GM21786 (cell line): ENCODE results near the gene ACTG1.

Experiments used
- ATAC-seq: cut with Tn5 transposase; IDR thresholded peaks from one replicate; pipeline ENCODE4 v1.9.1; 2021; ENCODE audit not compliant: unreplicated experiment

Gene ACTG1

DNA sequence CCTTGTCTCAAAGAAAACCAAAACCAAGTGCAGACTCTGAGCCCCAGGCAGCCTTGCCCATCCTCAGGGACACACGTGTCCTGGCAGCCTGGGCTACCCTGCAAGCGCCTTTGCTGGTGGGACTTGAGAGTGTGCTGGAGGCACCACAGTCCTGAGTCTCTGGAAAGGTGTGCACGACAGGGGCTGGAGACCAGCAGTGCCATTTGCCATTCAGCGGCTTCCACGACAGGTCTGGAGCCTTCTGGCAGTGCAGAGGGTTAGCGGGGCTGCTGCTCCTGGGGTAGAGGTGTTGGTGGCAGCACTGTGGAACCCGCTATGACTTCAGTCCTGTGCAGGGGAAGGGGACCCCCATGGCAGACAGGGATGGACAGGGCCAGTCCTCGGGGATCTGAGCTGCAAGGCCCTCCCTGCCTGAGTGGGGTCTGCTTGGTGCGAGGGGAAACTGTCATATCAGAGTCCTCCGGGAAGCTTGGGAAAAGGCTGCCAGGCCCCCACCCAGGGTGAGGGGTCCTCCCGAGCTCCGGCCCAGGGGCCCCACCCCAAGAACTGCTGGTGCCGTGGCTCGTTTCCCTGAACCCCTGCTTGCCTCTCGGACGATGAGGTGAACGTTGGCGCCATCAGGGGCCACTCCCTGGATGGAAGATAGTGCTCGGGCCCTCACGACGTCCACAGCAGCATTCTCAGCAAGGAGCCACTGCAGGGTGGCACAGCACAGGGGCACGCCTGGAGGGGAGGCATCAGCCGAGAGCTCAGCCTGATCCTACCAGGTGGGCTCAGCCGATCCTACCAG is 32.8 kb upstream of the ACTG1 start:
- no peak for ATAC-seq

DNA sequence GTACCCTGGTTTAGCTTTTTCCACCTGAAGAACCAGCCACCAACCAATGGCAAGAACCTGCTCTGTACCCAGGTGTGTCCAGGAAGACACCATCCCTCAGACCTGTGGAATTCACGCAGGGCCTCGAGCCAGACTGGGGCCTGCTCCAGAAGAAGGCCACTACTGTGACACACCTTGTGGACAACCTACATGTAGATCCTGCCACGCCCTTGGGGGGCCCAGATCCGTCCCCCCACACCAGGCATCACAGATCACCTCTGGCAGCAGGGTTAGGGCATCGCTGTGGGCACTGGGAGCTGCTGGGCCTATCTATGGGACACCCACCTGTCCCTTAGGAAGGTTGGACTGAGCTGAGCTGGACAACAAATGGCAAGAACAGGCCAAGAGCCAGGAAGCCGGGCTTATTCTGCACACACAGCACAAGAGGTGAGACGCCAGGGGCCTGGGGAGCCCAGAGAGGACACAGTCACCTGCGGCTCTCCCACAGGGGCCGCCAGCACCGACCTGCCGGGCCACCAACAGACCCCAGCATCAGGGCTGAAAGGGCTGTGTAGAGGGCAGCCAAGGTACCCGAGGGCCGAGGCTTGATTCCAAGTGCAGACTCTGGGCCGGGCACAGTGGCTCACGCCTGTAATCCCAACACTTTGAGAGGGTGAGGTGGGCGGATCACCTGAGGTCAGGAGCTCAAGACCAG is 31.8 kb upstream of the ACTG1 start:
- no peak for ATAC-seq

DNA sequence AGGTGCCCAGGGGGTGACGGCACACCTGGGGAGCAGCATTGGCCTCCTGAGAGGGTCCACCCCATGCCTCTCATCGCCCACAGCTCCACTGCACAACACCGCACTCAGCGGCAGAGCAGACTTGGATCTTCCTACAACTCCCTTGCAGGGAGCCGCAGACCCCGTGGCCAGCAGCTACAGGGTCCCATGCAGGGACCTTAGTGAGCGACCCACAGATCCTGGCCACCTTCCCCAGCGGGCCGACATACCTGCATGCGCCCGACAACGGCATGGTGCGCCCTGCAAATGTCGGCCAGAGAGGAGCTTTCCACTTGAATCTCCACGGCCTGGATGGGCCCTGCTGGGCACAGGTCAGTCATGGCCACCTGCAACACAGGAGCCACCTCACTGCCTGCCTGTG is 31.2 kb upstream of the ACTG1 start:
- no peak for ATAC-seq

DNA sequence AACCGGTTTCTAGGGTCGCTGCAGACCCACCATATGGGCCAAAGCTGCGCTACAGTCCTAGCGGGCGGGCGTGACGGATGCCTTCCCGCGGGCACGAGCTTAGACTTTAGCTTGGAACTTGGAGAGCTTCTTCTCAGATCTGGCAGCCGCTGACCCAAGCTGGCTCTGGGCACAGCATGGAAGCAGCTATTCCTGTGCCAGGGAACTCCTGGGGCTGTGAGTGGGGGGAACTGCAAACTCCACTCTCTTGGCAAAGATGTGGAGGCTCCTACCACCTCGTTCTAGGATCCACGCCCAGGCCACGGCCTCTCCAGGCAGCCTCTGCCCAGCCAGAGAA is 30.7 kb upstream of the ACTG1 start:
- ATAC-seq: no peak

DNA sequence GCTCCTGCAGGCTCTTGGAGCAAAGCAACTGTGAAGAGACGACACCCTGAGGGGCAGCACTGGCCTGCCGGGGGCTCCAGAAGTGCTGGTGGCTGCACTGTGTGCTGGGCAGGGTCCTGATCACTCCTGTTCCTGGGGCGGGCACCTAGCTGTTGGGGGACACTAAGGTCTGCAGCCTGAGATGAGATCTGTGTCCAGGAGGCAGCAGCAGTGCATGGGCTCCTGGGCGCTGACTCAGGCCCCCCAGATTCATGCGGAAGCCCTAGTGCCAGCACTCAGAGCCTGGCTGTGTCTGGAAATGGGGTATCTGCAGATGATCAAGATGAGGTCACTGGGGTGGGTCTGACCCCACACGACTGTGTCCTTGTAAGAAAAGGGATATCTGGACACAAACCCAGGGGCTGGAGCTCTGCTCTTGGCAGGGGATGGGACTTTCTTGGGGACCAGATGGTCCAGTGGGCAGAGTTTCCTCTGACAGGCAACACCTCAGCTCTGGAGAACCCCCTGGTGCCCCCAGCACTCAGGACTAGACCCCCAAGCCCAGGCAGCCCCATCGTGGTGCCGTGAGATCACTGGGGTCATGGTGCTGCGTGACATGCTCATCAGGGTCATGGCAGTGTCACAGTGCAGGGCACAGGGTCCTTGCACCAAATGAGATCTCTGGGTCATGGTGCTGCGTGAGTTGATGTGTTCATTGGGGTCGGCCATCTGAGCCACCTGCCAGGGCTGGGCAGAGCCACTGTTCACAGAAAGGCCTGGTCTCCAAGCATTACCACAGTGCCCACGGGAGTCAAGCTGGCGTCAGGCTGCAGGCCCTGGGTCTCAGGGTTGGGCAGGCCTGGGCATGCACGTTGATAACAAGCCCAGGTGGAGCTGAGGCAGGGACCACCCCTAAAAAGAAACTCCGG is 30.1 kb upstream of the ACTG1 start:
- ATAC-seq: no peak

DNA sequence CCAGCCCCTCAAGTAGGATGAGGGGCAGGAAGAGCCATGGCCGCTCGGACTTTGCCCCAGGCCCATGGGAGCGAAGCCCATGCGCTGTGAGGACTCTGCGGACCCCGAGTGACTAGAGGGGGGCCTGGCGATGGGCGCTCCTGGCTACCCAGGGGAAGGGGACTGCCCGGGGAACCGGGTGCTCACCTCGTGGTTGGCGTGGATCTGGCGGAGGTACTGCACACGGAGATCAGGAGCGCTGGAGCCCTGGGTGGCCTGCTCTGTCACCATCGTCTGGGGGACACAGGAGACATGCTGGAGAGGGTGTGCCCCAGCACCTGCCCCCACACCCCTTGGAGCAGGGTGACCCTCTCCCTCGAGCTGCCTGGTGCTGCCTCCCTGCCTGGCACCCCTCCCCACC is 28.5 kb upstream of the ACTG1 start:
- no peak for ATAC-seq

DNA sequence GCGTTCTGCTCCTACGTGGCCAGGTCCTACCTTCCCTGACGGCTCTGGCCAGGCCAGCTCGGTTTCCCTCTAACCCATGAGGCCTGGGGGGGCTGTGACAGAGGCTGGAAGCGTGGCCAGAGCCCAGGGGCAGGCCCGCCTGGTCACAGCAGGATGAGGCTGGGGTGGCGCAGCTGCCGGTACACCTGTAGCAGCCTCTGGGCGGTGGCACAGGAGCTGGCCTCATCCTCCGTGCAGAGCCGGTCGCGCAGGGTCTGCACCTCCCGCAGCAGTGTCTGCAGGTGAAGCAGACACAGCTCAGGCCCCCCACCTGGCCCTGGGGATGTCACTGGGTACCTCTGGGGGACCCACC is 28.1 kb upstream of the ACTG1 start:
- ATAC-seq: no peak

DNA sequence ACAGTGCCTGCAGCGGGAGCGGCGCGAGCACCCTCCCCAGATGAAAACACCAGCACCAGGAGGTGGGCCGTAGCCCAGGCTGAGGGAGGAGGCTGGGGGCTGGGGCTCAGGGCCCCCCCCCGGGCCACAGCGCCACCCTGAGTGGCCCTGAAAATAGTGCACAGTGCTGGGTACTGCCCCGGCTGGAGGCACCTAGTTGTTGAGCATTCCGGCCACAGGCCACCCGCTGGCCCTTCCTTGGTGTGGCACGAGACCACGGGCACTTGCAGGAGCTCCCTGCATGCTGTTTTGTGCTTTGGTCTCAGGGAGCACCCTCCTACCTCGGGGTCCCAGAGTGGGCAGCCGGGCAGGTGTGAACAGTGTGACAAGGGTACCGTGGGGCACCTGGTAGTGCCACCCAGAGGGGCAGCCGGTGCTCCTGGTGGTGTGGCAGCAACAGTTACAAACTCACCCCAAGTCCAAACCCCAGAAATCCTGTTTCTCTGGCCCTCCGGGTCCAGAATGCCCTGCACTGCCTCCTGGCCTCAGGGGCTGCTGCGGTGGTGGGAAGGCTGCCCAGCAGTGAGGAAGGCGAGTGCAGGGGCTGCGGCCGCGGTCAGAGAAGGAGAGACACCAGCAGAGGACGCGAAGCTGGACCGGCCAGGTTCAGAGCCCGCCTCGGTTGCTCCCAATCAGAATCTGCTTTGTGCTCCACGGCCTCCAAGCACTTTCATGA is 27.5 kb upstream of the ACTG1 start:
- no peak for ATAC-seq

DNA sequence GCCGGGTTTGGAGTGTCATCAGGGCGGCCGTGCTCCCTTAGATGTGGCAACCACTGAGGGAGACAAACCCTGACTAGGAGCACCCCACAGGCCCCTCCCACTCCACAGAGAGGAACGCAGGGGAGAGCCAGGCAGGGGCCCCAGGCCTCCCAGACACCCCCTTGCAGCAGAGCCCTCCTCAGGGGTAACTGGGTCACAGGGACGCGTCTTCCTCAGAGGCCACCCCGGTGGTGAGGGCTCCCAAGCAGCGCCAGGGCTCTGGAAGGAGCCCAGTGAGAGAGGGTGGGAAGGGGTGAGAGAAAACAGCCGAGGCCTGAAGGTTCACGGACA is 26.9 kb upstream of the ACTG1 start:
- ATAC-seq: no peak

DNA sequence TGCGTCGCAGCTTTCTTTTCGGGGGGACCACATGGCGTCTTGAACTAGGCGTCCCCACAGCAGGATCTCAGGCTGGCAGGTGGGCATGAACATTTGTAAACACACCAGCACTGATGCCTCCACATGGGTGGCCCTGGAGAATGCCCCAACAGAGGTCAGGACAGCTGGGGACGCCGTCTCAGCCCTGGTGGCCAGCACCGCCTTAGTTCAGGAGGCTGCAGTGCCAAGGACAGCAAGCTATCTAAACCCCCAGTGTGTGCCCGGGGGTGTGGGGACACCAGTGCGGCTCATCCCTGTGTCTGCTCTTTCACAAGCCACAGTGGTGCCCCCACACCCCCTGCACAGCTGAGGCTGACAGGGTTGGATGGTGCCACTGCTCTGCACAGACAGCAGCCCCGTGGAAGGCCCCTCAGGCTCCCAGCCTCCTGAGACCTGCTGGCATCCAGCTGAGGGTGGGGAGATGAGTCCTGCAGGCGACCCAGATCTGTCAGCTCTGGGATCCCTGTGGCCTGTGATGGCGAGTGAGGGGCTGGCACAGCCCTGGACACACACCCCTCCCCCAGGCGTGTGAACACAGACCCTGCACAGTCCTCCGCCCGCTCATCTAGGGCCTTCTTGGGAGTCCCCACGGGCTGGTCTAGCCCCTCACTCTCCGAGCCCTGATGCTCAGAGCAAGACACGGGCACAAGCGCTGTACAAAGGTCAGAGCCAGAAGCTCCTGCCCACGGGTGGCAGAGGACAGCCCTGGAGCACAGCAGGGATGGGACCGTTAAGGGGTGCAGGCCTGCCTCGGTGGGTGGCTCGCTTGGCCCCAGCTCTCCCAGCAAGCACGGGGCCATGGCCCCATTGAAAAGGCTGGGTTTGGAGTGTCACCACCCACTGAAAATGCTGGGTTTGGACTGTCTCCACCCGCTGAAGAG is 26.3 kb upstream of the ACTG1 start:
- ATAC-seq: no peak

DNA sequence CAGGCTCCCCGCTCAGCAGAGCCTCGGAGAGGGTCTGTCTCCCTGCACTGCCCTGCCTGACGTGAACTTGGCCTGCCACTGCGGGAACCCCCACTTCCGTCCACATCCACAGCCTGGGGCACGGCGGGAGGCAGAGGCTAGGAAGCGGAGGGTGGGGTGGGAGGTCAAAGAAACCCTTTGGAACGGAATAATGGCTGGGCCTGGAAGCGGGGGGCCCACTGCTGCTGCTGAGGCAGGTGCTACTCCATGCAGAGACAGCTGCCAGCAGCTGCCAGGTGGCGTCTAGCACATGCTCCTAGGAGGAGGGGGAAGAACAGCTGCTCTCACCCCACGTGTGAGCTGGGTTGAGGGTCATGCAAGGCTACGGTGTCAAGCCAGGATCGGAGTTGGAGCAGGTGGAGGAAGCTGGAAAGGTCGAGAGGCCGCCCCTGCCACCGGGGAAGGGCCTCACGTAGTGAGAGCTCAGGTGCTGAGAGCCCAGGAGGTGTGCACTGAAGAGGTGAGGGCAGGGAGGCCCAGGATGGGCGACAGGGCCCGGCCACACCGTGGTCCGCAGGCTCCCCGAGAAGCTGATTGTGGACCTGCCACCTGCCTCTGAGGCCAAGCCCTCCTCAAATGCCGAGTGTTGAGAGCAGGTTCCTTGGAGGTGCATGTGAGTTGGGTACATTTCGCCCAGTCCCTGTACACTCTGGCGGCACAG is 25.4 kb upstream of the ACTG1 start:
- no peak for ATAC-seq

DNA sequence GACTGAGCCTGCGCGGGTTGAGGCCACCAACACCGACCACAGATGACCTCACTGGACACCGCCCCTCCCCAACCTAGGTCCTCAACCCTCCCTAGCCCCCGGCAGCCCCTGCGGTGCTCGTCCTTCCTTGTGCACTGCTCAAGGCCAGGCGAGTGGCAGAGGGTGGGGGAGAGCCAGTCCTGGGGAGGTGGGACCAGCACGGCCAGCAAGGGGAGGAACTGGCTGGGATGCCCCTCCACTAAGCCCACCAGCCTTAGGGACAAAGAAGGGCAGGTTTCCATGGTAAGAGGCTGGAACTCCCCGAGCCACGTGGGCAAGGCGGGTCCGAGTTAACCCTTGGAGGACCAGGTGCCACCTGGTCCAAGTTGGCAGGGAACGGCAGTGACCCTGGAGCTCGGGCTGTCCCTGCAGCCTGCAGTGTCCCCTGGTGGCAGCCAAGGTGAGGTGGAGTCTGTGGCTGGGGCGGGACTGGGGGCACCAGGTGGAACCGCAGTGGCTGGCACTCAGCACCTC is 24.8 kb upstream of the ACTG1 start:
- ATAC-seq: no peak

DNA sequence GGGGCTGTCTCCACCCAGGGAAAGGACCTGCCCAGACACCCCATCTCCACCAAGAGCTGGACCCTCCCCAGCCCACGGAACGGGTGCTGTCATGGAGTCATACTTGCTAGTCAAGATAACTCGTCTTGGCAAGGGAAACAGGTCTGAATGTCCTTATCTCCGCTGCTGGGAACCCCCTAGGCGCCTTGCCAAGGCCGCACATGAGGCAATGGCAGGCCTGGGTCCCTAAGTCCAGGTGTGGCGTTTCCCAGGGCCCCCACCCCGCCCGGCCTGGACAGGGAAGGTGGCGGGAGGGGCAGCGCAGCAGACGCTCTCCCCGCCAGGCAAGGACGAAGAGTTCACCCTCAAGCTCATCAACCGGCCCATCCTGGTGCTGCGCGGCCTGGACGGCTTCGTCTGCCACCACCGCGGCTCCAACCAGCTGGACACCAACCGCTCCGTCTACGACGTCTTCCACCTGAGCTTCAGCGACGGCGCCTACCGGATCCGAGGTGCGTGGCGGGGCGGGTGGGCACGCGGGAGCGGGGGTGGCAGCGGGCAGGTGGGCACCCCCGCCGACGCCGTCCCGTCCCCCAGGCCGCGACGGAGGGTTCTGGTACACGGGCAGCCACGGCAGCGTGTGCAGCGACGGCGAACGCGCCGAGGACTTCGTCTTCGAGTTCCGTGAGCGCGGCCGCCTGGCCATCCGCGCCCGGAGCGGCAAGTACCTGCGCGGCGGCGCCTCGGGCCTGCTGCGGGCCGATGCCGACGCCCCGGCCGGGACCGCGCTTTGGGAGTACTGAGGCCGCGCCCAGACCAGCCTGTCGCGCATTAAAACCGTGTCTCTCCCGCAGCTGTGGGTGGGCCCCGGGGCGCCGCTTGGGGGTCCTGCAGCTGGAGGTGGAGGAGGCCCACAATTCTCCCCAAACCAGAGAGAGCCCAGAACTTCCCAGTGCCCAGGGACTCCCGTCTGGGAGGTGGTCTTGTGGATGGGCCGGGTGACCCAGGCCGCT is 24.0 kb upstream of the ACTG1 start:
- ATAC-seq: no peak

DNA sequence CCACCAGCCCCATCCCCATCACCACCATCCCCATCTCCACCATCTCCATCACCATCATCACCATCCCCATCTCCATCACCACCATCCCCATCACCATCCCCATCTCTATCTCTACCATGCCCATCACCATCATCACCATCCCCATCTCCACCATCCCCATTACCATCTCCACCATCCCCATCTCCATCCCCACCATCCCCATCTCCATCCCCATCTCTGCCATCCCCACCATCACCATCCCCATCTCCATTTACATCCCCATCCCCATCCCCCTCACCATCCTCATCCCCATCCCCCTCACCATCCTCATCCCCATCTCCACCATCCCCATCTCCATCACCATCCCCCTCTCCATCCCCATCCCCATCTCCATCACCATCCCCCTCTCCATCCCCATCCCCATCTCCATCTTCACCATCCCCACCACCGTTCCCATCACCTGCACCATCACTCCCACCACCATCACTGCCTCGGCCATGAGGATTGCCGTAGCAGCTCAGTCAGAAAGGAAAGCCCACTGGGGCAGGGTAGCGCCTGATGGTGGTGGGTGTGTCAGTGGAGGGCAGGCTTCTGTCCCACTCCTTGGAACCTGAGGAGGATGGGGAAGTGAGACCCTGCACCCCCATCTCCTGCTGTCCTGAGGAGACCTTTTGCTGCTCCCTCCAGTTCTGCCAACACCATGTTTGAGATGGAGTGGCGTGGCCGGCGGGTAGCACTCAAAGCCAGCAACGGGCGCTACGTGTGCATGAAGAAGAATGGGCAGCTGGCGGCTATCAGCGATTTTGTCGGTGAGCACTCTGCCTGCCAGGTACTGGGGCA is 23.1 kb upstream of the ACTG1 start:
- no peak for ATAC-seq

DNA sequence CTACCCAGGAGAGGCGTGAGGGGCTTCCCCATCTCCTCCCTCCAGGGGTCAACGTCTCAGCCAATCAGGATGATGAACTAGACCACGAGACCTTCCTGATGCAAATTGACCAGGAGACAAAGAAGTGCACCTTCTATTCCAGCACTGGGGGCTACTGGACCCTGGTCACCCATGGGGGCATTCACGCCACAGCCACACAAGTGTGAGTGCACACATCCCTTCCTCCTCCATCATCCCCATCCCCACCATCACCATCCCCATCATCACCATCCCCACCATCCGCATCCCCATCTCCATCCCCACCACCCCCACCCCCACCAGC is 22.4 kb upstream of the ACTG1 start:
- no peak for ATAC-seq

DNA sequence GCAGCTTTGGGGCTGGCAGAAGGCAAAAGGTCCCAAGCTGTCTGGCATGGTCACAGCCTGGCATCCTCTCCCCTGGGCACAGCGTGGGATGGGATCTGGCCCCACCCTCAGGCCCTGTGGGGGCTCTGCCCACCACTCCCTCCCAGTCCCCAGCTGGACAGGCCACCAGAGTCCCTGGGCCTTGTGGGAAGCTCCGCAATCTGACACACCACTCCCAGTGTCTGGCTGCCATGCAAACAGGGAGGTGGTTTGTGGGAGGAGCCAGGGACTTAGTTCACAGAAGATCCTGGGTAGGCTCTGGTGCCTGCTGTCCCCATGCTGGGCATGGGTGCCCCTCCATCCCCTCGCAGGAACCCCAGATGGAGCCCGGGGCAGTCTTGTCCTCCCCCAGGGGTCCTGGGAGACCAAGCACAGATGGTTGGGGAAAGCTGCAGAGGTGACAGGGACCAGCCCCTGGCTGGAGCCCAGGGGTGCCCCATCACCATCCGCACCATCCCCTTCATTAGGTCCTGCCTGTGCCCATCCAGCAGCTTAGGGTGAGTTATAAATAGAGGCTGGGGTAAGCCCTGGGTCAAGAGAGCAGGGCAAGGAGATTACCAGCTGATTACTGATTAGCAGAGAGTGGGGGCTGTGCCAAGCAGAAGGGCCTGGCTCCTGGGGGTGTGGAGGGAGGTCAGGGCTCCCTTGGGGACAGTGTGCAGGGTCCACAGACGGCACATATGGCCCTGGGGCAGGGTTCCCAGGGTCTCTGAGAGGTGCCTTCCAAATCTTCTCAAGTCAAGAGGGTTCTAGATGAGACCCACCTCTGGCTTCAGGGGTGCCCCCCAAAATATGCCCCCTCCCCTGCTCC is 21.8 kb upstream of the ACTG1 start:
- no peak for ATAC-seq
